HG03378 (cell line): ENCODE data around the gene AGL.
"Not testable (repeated sequence)": the region's sequence is repeated elsewhere in the genome, so short reads cannot be mapped to it uniquely, and the experiment has no call there.

Experiments
- ATAC-seq: cut with Tn5 transposase; IDR thresholded peaks from one replicate; pipeline ENCODE4 v1.9.1; 2021; ENCODE audit warnings: mild to moderate bottlenecking, moderate library complexity; ENCODE audit not compliant: unreplicated experiment

The AGL gene

DNA sequence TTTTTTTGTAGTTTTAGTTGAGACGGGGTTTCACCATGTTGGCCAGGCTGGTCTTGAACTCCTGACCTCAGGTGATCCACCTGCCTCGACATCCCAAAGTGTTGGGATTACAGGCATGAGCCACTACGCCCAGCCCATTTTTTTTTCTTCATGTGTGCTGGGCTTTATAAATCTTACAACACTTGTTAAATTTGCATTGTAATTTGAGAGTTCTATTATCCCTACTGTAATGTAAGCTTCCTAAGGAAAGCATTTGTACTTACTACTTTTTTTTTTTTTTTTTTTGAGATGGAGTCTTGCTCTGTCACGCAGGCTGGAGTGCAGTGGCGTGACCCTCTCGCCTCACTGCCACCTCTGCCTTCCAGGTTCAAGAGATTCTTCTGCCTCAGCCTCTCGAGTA is 121.9 kb downstream of the AGL start:
- not testable (repeated sequence) for ATAC-seq
